CD4-positive, alpha-beta memory T cell (primary cell): ENCODE data around the gene MAB21L4. TPM values are rescaled to one million over a fixed set of nuclear protein-coding genes. Genes with fewer than 3 reads are reported as not detected.

ENCODE experiments used
- CTCF ChIA-PET: fragments of 350-600 bp; sonication (Branson Sonifier 250); formaldehyde crosslinking; loops from one replicate; lab custom pipeline; 2021; ENCODE audit warnings: inconsistent platforms; ENCODE audit not compliant: partially characterized antibody; lab: Charles Lee
- POLR2A ChIA-PET: fragments of 350-600 bp; sonication (Branson Sonifier 250); formaldehyde crosslinking; loops from one replicate; lab custom pipeline; 2021; ENCODE audit not compliant: partially characterized antibody; lab: Charles Lee
- DNase-seq, 5 donors: peaks; one replicate each; pipeline versions ENCODE4 v3.0.0 to v3.0.0-alpha.2; 2020 to 2022; ENCODE audit warnings: mixed read lengths in 1 of 5
- H3K27ac ChIP-seq: one replicate; pipeline ENCODE4 v1.7.0; 2013; ENCODE audit warnings: low read depth, low read length
- H3K27me3 ChIP-seq: 2 replicates; pipeline ENCODE4 v1.7.0; 2013; ENCODE audit warnings: mild to moderate bottlenecking, low read length, moderate library complexity; ENCODE audit not compliant: insufficient read depth
- H3K36me3 ChIP-seq: 2 replicates; pipeline ENCODE4 v1.7.0; 2013; ENCODE audit warnings: mild to moderate bottlenecking, low read length, moderate library complexity; ENCODE audit not compliant: insufficient read depth
- H3K4me1 ChIP-seq: 2 replicates; pipeline ENCODE4 v1.7.0; 2013; ENCODE audit warnings: mild to moderate bottlenecking, low read length, moderate library complexity; ENCODE audit not compliant: insufficient read depth
- H3K4me3 ChIP-seq, 2 donors: one replicate each; pipeline ENCODE4 v1.7.0; 2013; ENCODE audit warnings: low read length in 2 of 2, mild to moderate bottlenecking in 1 of 2
- H3K9me3 ChIP-seq, 2 donors: one replicate each; pipeline ENCODE4 v1.7.0; 2013; ENCODE audit warnings: low read length in 2 of 2, control low read depth in 1 of 2; ENCODE audit not compliant: control insufficient read depth in 1 of 2
- H3K27ac Mint-ChIP-seq, 7 donors: one replicate each; pipeline ENCODE4 v1.8.0; 2020 to 2021; ENCODE audit warnings: mixed read lengths in 7 of 7, mild to moderate bottlenecking in 6 of 7, inconsistent platforms in 3 of 7, moderate library complexity in 3 of 7
- H3K27me3 Mint-ChIP-seq, 2 donors: one replicate each; pipeline ENCODE4 v1.8.0; 2020 to 2021; ENCODE audit warnings: mixed read lengths in 2 of 2
- H3K36me3 Mint-ChIP-seq, 2 donors: one replicate each; pipeline ENCODE4 v1.8.0; 2020 to 2021; ENCODE audit warnings: mixed read lengths in 2 of 2, inconsistent platforms in 1 of 2, mild to moderate bottlenecking in 1 of 2
- H3K4me1 Mint-ChIP-seq, 4 donors: one replicate each; pipeline ENCODE4 v1.8.0; 2020 to 2021; ENCODE audit warnings: mixed read lengths in 4 of 4, mild to moderate bottlenecking in 1 of 4
- H3K4me3 Mint-ChIP-seq, 8 donors: one replicate each; pipeline ENCODE4 v1.8.0; 2020 to 2021; ENCODE audit warnings: mixed read lengths in 8 of 8, mild to moderate bottlenecking in 7 of 8, moderate library complexity in 6 of 8, inconsistent platforms in 3 of 8
- H3K9me3 Mint-ChIP-seq, 8 donors: one replicate each; pipeline ENCODE4 v1.8.0; 2020 to 2021; ENCODE audit warnings: mixed read lengths in 8 of 8, mild to moderate bottlenecking in 5 of 8, inconsistent platforms in 3 of 8, moderate library complexity in 1 of 8
- intact Hi-C: fragments of 100-400 bp; cut with micrococcal nuclease; formaldehyde crosslinking; loops from one replicate; pipeline ENCODE4 v1.15.1; 2023
- polyA plus RNA-seq, 2 donors: library from polyadenylated mRNA; unstranded; fragments of 300-500 nt; fragmentation: Illumina TruSeq; gene quantifications; one replicate each; pipeline ENCODE4 v1.2.3, GENCODE V29; 2021
- total RNA-seq, 2 experiments: library from RNA; stranded (reverse); gene quantifications; one replicate each; pipeline ENCODE4 v1.2.3, GENCODE V29; 2021

The MAB21L4 gene
- total and polyA plus RNA-seq, 4 experiments from 2014 or later = not detected

- Mint-ChIP-seq H3K27me3 (peaks cover 2 to 7% of the 10 kb centered on the region in 2 donors), H3K4me1 (no peaks in the 10 kb centered on the region), H3K27ac (no peak within 1 kb of the TSS), H3K36me3 (no peaks in the 10 kb centered on the region), H3K9me3 (peaks cover 0 to 5% (median 0%) of the 10 kb centered on the region in 8 donors), H3K4me3 (no peak within 1 kb of the TSS)
- no peaks in the 10 kb centered on the region for H3K4me1 ChIP-seq
- DNase-seq = no peak
- POLR2A ChIA-PET = no interaction called here
- H3K4me3 ChIP-seq = no peak within 1 kb of the TSS
- intact Hi-C loops = no loop called here
- H3K9me3 ChIP-seq = no peaks in the 10 kb centered on the region
- no peaks in the 10 kb centered on the region for H3K27me3 ChIP-seq
- H3K27ac ChIP-seq = no peak within 1 kb of the TSS
- CTCF ChIA-PET = no interaction called here
- H3K36me3 ChIP-seq = no peaks in the 10 kb centered on the region
These were observed 10.4 kb upstream of the MAB21L4 start, which contains the start of gene CROCC2 for GRCh38 chr2:240906141-240906910. TSS of gene CROCC2 (plus strand) at chr2:240906336. CDS start at chr2:240906514, 178 bp downstream.

GRCh38 chr2:240905176-240905781, 9.3 kb upstream of the MAB21L4 start:
- no peak overlapping the region for H3K4me3 Mint-ChIP-seq
- H3K27ac Mint-ChIP-seq = no peak overlapping the region
- Histone ChIP-seq H3K27me3 (no peaks in the 10 kb centered on the region), H3K4me1 (no peaks in the 10 kb centered on the region), H3K4me3 (no peak overlapping the region), H3K36me3 (no peaks in the 10 kb centered on the region), H3K27ac (no peak overlapping the region), H3K9me3 (no peaks in the 10 kb centered on the region)
- H3K9me3 Mint-ChIP-seq = peaks cover 0 to 6% (median 0%) of the 10 kb centered on the region in 8 donors
- no peaks in the 10 kb centered on the region for H3K36me3 Mint-ChIP-seq
- peaks cover 2 to 3% of the 10 kb centered on the region in 2 donors for H3K27me3 Mint-ChIP-seq
- ChIA-PET CTCF (no interaction called here), POLR2A (no interaction called here)
- intact Hi-C loops = no loop called here
- no peak for DNase-seq
- H3K4me1 Mint-ChIP-seq = no peaks in the 10 kb centered on the region

- H3K36me3 ChIP-seq = no peaks in the 10 kb centered on the region
- no peaks in the 10 kb centered on the region for H3K27me3 ChIP-seq
- H3K4me1 ChIP-seq = no peaks in the 10 kb centered on the region
- Mint-ChIP-seq H3K27ac (no peak overlapping the region), H3K36me3 (no peaks in the 10 kb centered on the region), H3K27me3 (peaks cover 0 to 1% of the 10 kb centered on the region in 2 donors), H3K4me3 (peak overlapping the region in 1 of 8 donors; percentile 12), H3K9me3 (peaks cover 0 to 6% (median 0%) of the 10 kb centered on the region in 8 donors), H3K4me1 (no peaks in the 10 kb centered on the region)
- no peaks in the 10 kb centered on the region for H3K9me3 ChIP-seq
- ChIA-PET CTCF (no interaction called here), POLR2A (no interaction called here)
- H3K4me3 ChIP-seq = no peak overlapping the region
- intact Hi-C loops = no loop called here
- no peak for DNase-seq
- no peak overlapping the region for H3K27ac ChIP-seq
These were observed 8.5 kb upstream of the MAB21L4 start for GRCh38 chr2:240904216-240905175.

GRCh38 chr2:240903191-240904060, 7.5 kb upstream of the MAB21L4 start:
- Histone ChIP-seq H3K9me3 (no peaks in the 10 kb centered on the region), H3K4me1 (no peaks in the 10 kb centered on the region), H3K27me3 (no peaks in the 10 kb centered on the region), H3K36me3 (no peaks in the 10 kb centered on the region), H3K4me3 (no peak overlapping the region), H3K27ac (no peak overlapping the region)
- H3K4me3 Mint-ChIP-seq = no peak overlapping the region
- ChIA-PET POLR2A (no interaction called here), CTCF (no interaction called here)
- no peak for DNase-seq
- H3K27ac Mint-ChIP-seq = no peak overlapping the region
- intact Hi-C loops = no loop called here
- H3K9me3 Mint-ChIP-seq = peaks cover 0 to 6% (median 0%) of the 10 kb centered on the region in 8 donors
- no peaks in the 10 kb centered on the region for H3K4me1 Mint-ChIP-seq
- H3K27me3 Mint-ChIP-seq = no peaks in the 10 kb centered on the region
- no peaks in the 10 kb centered on the region for H3K36me3 Mint-ChIP-seq

GRCh38 chr2:240902615-240903041, 6.7 kb upstream of the MAB21L4 start:
- no peak for DNase-seq
- Histone ChIP-seq H3K4me3 (no peak overlapping the region), H3K36me3 (no peaks in the 10 kb centered on the region), H3K27me3 (no peaks in the 10 kb centered on the region), H3K9me3 (no peaks in the 10 kb centered on the region), H3K4me1 (no peaks in the 10 kb centered on the region), H3K27ac (no peak overlapping the region)
- Mint-ChIP-seq H3K27me3 (no peaks in the 10 kb centered on the region), H3K4me3 (no peak overlapping the region), H3K36me3 (no peaks in the 10 kb centered on the region), H3K4me1 (no peaks in the 10 kb centered on the region), H3K27ac (peak overlapping the region in 1 of 7 donors; percentile 13), H3K9me3 (peaks cover 0 to 6% (median 0%) of the 10 kb centered on the region in 8 donors)
- ChIA-PET POLR2A (no interaction called here), CTCF (no interaction called here)
- intact Hi-C loops = no loop called here

GRCh38 chr2:240901986-240902614, 6.1 kb upstream of the MAB21L4 start:
- Histone ChIP-seq H3K4me3 (no peak overlapping the region), H3K27ac (no peak overlapping the region), H3K36me3 (no peaks in the 10 kb centered on the region), H3K27me3 (no peaks in the 10 kb centered on the region), H3K9me3 (no peaks in the 10 kb centered on the region), H3K4me1 (no peaks in the 10 kb centered on the region)
- CTCF ChIA-PET = no interaction called here
- H3K4me3 Mint-ChIP-seq = no peak overlapping the region
- no peak overlapping the region for H3K27ac Mint-ChIP-seq
- H3K36me3 Mint-ChIP-seq = no peaks in the 10 kb centered on the region
- H3K4me1 Mint-ChIP-seq = no peaks in the 10 kb centered on the region
- POLR2A ChIA-PET = no interaction called here
- no peaks in the 10 kb centered on the region for H3K27me3 Mint-ChIP-seq
- no peak for DNase-seq
- peaks cover 0 to 6% (median 0%) of the 10 kb centered on the region in 8 donors for H3K9me3 Mint-ChIP-seq
- intact Hi-C loops = no loop called here
